HEK293 (cell line): ENCODE measurements around the gene ABCC9.

ENCODE experiments used
- CTCF ChIA-PET: fragments of 350-600 bp; formaldehyde crosslinking; extraction: SDS; loops from one replicate; lab custom pipeline; 2021; ENCODE audit warnings: antibody characterized with exemption; lab: Yijun Ruan, JAX
- POLR2A ChIA-PET: fragments of 300-600 bp; formaldehyde crosslinking; extraction: SDS; loops from one replicate; lab custom pipeline; 2020; ENCODE audit warnings: antibody characterized with exemption, inconsistent platforms; lab: Yijun Ruan, JAX
- H3K27ac ChIP-seq: fragments of 200-500 bp; sonication (Bioruptor generic); 2 replicates; pipeline ENCODE4 v1.5.1; 2014; ENCODE audit warnings: low read depth, low read length, control low read depth, inconsistent platforms; ENCODE audit errors: extremely low read depth
- H3K36me3 ChIP-seq, 2 experiments: fragments of 200-500 bp in 1 of 2; sonication (Bioruptor generic) in 1 of 2; 1 replicate in 1 of 2; 2 replicates in 1 of 2; pipeline ENCODE4 v1.5.1; 2014 to 2017; ENCODE audit warnings: inconsistent platforms in 2 of 2, low read length in 2 of 2; ENCODE audit not compliant: control insufficient read depth in 2 of 2, insufficient read depth in 1 of 2
- H3K4me1 ChIP-seq: fragments of 200-500 bp; sonication (Bioruptor generic); 2 replicates; pipeline ENCODE4 v1.5.1; 2014; ENCODE audit warnings: mild to moderate bottlenecking, low read length, inconsistent platforms; ENCODE audit not compliant: control insufficient read depth, insufficient read depth
- H3K4me3 ChIP-seq: 2 replicates; pipeline ENCODE4 v1.5.1; 2011; ENCODE audit warnings: low read depth, mild to moderate bottlenecking, control low read depth, low read length, moderate library complexity
- H3K9me3 ChIP-seq: fragments of 200-500 bp; sonication (Bioruptor generic); 2 replicates; pipeline ENCODE4 v1.5.1; 2014; ENCODE audit warnings: low read depth, low read length, inconsistent platforms; ENCODE audit not compliant: control insufficient read depth, insufficient read depth
- FEZF1 ChIP-seq: fragments of 450-650 bp; formaldehyde crosslinking; IDR thresholded peaks from 2 replicates; pipeline ENCODE4 v1.5.1; 2016; ENCODE audit warnings: missing biosample characterization, missing genetic modification characterization
- GLIS2 ChIP-seq: fragments of 450-650 bp; formaldehyde crosslinking; IDR thresholded peaks from 2 replicates; pipeline ENCODE4 v1.5.1; 2016; ENCODE audit warnings: missing biosample characterization, missing genetic modification characterization
- HOXC10 ChIP-seq: sonication (generic); formaldehyde crosslinking; IDR thresholded peaks from 2 replicates; pipeline ENCODE4 v1.8.1; 2023; ENCODE audit warnings: mild to moderate bottlenecking, missing genetic modification reagents
- IKZF3 ChIP-seq: fragments of 450-650 bp; IDR thresholded peaks from 2 replicates; pipeline ENCODE4 v1.5.0; 2018; ENCODE audit warnings: missing biosample characterization, mild to moderate bottlenecking, missing genetic modification characterization, moderate library complexity
- KLF1 ChIP-seq: fragments of 450-650 bp; formaldehyde crosslinking; IDR thresholded peaks from 2 replicates; pipeline ENCODE4 v1.5.1; 2016; ENCODE audit warnings: missing biosample characterization, missing genetic modification characterization
- OSR2 ChIP-seq: fragments of 450-650 bp; formaldehyde crosslinking; IDR thresholded peaks from 2 replicates; pipeline ENCODE4 v1.5.1; 2016; ENCODE audit warnings: missing biosample characterization, missing genetic modification characterization
- PRDM1 ChIP-seq: fragments of 450-650 bp; formaldehyde crosslinking; IDR thresholded peaks from 2 replicates; pipeline ENCODE4; 2016; ENCODE audit warnings: missing biosample characterization, missing genetic modification characterization
- SCRT2 ChIP-seq: fragments of 450-650 bp; formaldehyde crosslinking; IDR thresholded peaks from 2 replicates; pipeline ENCODE4 v1.5.1; 2016; ENCODE audit warnings: missing biosample characterization, missing genetic modification characterization
- SP7 ChIP-seq: fragments of 450-650 bp; formaldehyde crosslinking; IDR thresholded peaks from 2 replicates; pipeline ENCODE4 v1.5.1; 2016; ENCODE audit warnings: missing biosample characterization, missing genetic modification characterization
- ZFP3 ChIP-seq: fragments of 450-650 bp; formaldehyde crosslinking; IDR thresholded peaks from 2 replicates; pipeline ENCODE4 v1.5.1; 2016; ENCODE audit warnings: low read depth, missing biosample characterization, missing genetic modification characterization
- ZFP37 ChIP-seq: fragments of 450-650 bp; formaldehyde crosslinking; IDR thresholded peaks from 2 replicates; pipeline ENCODE4 v1.5.1; 2016; ENCODE audit warnings: missing biosample characterization, missing genetic modification characterization
- ZNF132 ChIP-seq: fragments of 450-650 bp; formaldehyde crosslinking; IDR thresholded peaks from 2 replicates; pipeline ENCODE4 v1.5.1; 2017; ENCODE audit warnings: missing biosample characterization, missing genetic modification characterization, borderline replicate concordance
- ZNF211 ChIP-seq: fragments of 450-650 bp; formaldehyde crosslinking; IDR thresholded peaks from 2 replicates; pipeline ENCODE4 v1.5.1; 2016; ENCODE audit warnings: low read depth, missing biosample characterization, missing genetic modification characterization
- ZNF335 ChIP-seq: fragments of 450-650 bp; formaldehyde crosslinking; conservative IDR thresholded peaks from 2 replicates; pipeline ENCODE4 v1.5.1; 2016; ENCODE audit warnings: missing biosample characterization, missing genetic modification characterization
- ZNF394 ChIP-seq: fragments of 450-650 bp; formaldehyde crosslinking; IDR thresholded peaks from 2 replicates; pipeline ENCODE4 v1.5.1; 2016; ENCODE audit warnings: missing biosample characterization, missing genetic modification characterization, mild to moderate bottlenecking, moderate library complexity, borderline replicate concordance
- ZNF423 ChIP-seq: fragments of 450-650 bp; formaldehyde crosslinking; IDR thresholded peaks from 2 replicates; pipeline ENCODE4 v1.5.1; 2016; ENCODE audit warnings: missing biosample characterization, missing genetic modification characterization
- ZNF449 ChIP-seq: fragments of 450-650 bp; formaldehyde crosslinking; IDR thresholded peaks from 2 replicates; pipeline ENCODE4 v1.5.1; 2017; ENCODE audit warnings: missing biosample characterization, mild to moderate bottlenecking, missing genetic modification characterization, moderate library complexity
- ZNF513 ChIP-seq: fragments of 450-650 bp; IDR thresholded peaks from 2 replicates; pipeline ENCODE4 v1.5.1; 2018; ENCODE audit warnings: missing biosample characterization, missing genetic modification characterization
- ZNF521 ChIP-seq: fragments of 450-650 bp; formaldehyde crosslinking; IDR thresholded peaks from 2 replicates; pipeline ENCODE4 v1.5.1; 2017; ENCODE audit warnings: missing biosample characterization, mild to moderate bottlenecking, missing genetic modification characterization
- ZNF529 ChIP-seq: fragments of 450-650 bp; formaldehyde crosslinking; IDR thresholded peaks from 2 replicates; pipeline ENCODE4 v1.5.1; 2017; ENCODE audit warnings: missing genetic modification characterization, missing biosample characterization; ENCODE audit not compliant: insufficient replicate concordance
- ZNF571 ChIP-seq: fragments of 450-650 bp; formaldehyde crosslinking; IDR thresholded peaks from 2 replicates; pipeline ENCODE4 v1.5.0; 2017; ENCODE audit warnings: missing biosample characterization, missing genetic modification characterization
- ZNF596 ChIP-seq: fragments of 450-650 bp; IDR thresholded peaks from 2 replicates; pipeline ENCODE4 v1.5.0; 2018; ENCODE audit warnings: missing biosample characterization, mild to moderate bottlenecking, missing genetic modification characterization, moderate library complexity
- ZNF654 ChIP-seq: fragments of 450-650 bp; formaldehyde crosslinking; IDR thresholded peaks from 2 replicates; pipeline ENCODE4 v1.5.1; 2016; ENCODE audit warnings: low read depth, missing biosample characterization, missing genetic modification characterization
- ZNF692 ChIP-seq: fragments of 450-650 bp; formaldehyde crosslinking; IDR thresholded peaks from 2 replicates; pipeline ENCODE4 v1.5.1; 2016; ENCODE audit warnings: missing biosample characterization, missing genetic modification characterization
- ZNF76 ChIP-seq: fragments of 450-650 bp; formaldehyde crosslinking; IDR thresholded peaks from 2 replicates; pipeline ENCODE4; 2016; ENCODE audit warnings: low read depth, missing biosample characterization, missing genetic modification characterization, borderline replicate concordance
- ZNF791 ChIP-seq: fragments of 450-650 bp; formaldehyde crosslinking; IDR thresholded peaks from 2 replicates; pipeline ENCODE4 v1.5.1; 2016; ENCODE audit warnings: missing biosample characterization, missing genetic modification characterization
- ZSCAN18 ChIP-seq: fragments of 450-650 bp; formaldehyde crosslinking; IDR thresholded peaks from 2 replicates; pipeline ENCODE4 v1.5.1; 2016; ENCODE audit warnings: missing biosample characterization, missing genetic modification characterization

ABCC9 gene

GRCh38 chr12:21773263-21773741 lies 167.9 kb downstream of the ABCC9 start (continued):
- TF ChIP-seq ZNF654 (tag by site-specific recombination), result 0 out of 2 replicates have a peak, but pooled peaks have one; percentile 1
- TF ChIP-seq FEZF1, result no peak
- TF ChIP-seq ZSCAN18 (tag by site-specific recombination), result no peak
- TF ChIP-seq IKZF3 (tag by site-specific recombination), result no peak
- TF ChIP-seq OSR2 (tag by site-specific recombination), result no peak
- TF ChIP-seq ZNF76 (tag by site-specific recombination), result no peak

GRCh38 chr12:21771311-21771710 lies 169.9 kb downstream of the ABCC9 start:
- POLR2A ChIA-PET, result no interaction called here
- CTCF ChIA-PET, result no interaction called here
- peaks cover 5% of the 10 kb centered on the region for H3K4me1 ChIP-seq
- no peaks in the 10 kb centered on the region for H3K9me3 ChIP-seq
- peaks cover 4 to 56% of the 10 kb centered on the region in 2 experiments; a peak in 2 of 3 replicates for H3K36me3 ChIP-seq
- no peak for TF ChIP-seq ZNF571
- TF ChIP-seq ZFP3 (tag by site-specific recombination), result no peak
- no peak for TF ChIP-seq ZNF596 (tag by site-specific recombination)
- TF ChIP-seq ZNF513 (tag by site-specific recombination), result no peak
- TF ChIP-seq ZNF529 (tag by site-specific recombination), result no peak
- TF ChIP-seq HOXC10 (CRISPR knock-in tag), result no peak
- TF ChIP-seq, all 188 proteins: peak for 0
- no peak overlapping the region for H3K27ac ChIP-seq
- no peak overlapping the region for H3K4me3 ChIP-seq

- Histone ChIP-seq H3K4me3 (no peak overlapping the region), H3K4me1 (no peaks in the 10 kb centered on the region), H3K36me3 (peaks cover 4 to 70% of the 10 kb centered on the region in 2 experiments; a peak in 2 of 3 replicates), H3K9me3 (no peaks in the 10 kb centered on the region), H3K27ac (no peak overlapping the region)
- ChIA-PET CTCF (interaction anchor here (0.6 kb wide), 1 partner anchor 378 kb away, joined by 3 read pairs; no protein-coding TSS in a partner anchor), POLR2A (no interaction called here)
- TF ChIP-seq HOXC10 (CRISPR knock-in tag), result no peak
- no peak for TF ChIP-seq ZNF132
- TF ChIP-seq ZSCAN18 (tag by site-specific recombination), result no peak
- TF ChIP-seq ZNF449 (tag by site-specific recombination), result no peak
- TF ChIP-seq ZNF394 (tag by site-specific recombination), result no peak
- no peak for TF ChIP-seq ZNF335
- no peak for TF ChIP-seq ZNF211 (tag by site-specific recombination)
- no peak for TF ChIP-seq ZFP37 (tag by site-specific recombination)
- TF ChIP-seq ZNF692 (tag by site-specific recombination), result no peak
- no peak for TF ChIP-seq SP7 (tag by site-specific recombination)
- TF ChIP-seq ZNF654 (tag by site-specific recombination), result no peak
- no peak for TF ChIP-seq KLF1 (tag by site-specific recombination)
- no peak for TF ChIP-seq PRDM1 (tag by site-specific recombination)
- no peak for TF ChIP-seq ZNF521 (tag by site-specific recombination)
- no peak for TF ChIP-seq ZNF791
- no peak for TF ChIP-seq GLIS2 (tag by site-specific recombination)
- TF ChIP-seq ZNF423 (tag by site-specific recombination), result no peak
- TF ChIP-seq SCRT2 (tag by site-specific recombination), result no peak
These were observed 171.9 kb downstream of the ABCC9 start for GRCh38 chr12:21769307-21769706.
